ENCODE data around the gene CRIM1.

CRIM1 gene

GRCh38 chr2:36500072-36500471 lies 144.5 kb downstream of the CRIM1 start:
- no peaks in the 10 kb centered on the region for H3K4me1 ChIP-seq (ENCODE audit: control insufficient read depth in 1 of 2, insufficient read depth in 2 of 2, low read length in 2 of 2)
- H3K27me3 ChIP-seq (ENCODE audit: control insufficient read depth in 1 of 2, insufficient read depth in 2 of 2, low read length in 2 of 2) = no peaks in the 10 kb centered on the region
- H3K36me3 ChIP-seq (ENCODE audit: control insufficient read depth in 1 of 2, insufficient read depth in 2 of 2, low read length in 2 of 2) = peaks cover 4 to 16% of the 10 kb centered on the region in 2 donors
- H3K27ac ChIP-seq (ENCODE audit: low read depth, low read length) = no peak overlapping the region
- H3K9me3 ChIP-seq (ENCODE audit: control insufficient read depth in 1 of 2, low read length in 2 of 2) = no peaks in the 10 kb centered on the region
- H3K9ac ChIP-seq (ENCODE audit: low read depth in 1 of 2, low read length in 2 of 2) = no peak overlapping the region
- no peak overlapping the region for H3K4me3 ChIP-seq (ENCODE audit: low read depth in 1 of 2, low read length in 2 of 2)

- Histone ChIP-seq H3K9me3 (ENCODE audit: control insufficient read depth in 1 of 2, low read length in 2 of 2) (no peaks in the 10 kb centered on the region), H3K4me3 (ENCODE audit: low read depth in 1 of 2, low read length in 2 of 2) (no peak overlapping the region), H3K36me3 (ENCODE audit: control insufficient read depth in 1 of 2, insufficient read depth in 2 of 2, low read length in 2 of 2) (peaks cover 4 to 22% of the 10 kb centered on the region in 2 donors), H3K27ac (ENCODE audit: low read depth, low read length) (no peak overlapping the region), H3K9ac (ENCODE audit: low read depth in 1 of 2, low read length in 2 of 2) (no peak overlapping the region), H3K4me1 (ENCODE audit: control insufficient read depth in 1 of 2, insufficient read depth in 2 of 2, low read length in 2 of 2) (no peaks in the 10 kb centered on the region), H3K27me3 (ENCODE audit: control insufficient read depth in 1 of 2, insufficient read depth in 2 of 2, low read length in 2 of 2) (no peaks in the 10 kb centered on the region)
Measured at GRCh38 chr2:36502081-36502480, 146.5 kb downstream of the CRIM1 start.

GRCh38 chr2:36507408-36507812 lies 151.8 kb downstream of the CRIM1 start:
- Histone ChIP-seq H3K4me1 (ENCODE audit: control insufficient read depth in 1 of 2, insufficient read depth in 2 of 2, low read length in 2 of 2) (no peaks in the 10 kb centered on the region), H3K9ac (ENCODE audit: low read depth in 1 of 2, low read length in 2 of 2) (no peak overlapping the region), H3K27me3 (ENCODE audit: control insufficient read depth in 1 of 2, insufficient read depth in 2 of 2, low read length in 2 of 2) (no peaks in the 10 kb centered on the region), H3K4me3 (ENCODE audit: low read depth in 1 of 2, low read length in 2 of 2) (no peak overlapping the region), H3K27ac (ENCODE audit: low read depth, low read length) (no peak overlapping the region), H3K9me3 (ENCODE audit: control insufficient read depth in 1 of 2, low read length in 2 of 2) (no peaks in the 10 kb centered on the region), H3K36me3 (ENCODE audit: control insufficient read depth in 1 of 2, insufficient read depth in 2 of 2, low read length in 2 of 2) (peaks cover 4 to 16% of the 10 kb centered on the region in 2 donors)

- H3K27ac ChIP-seq (ENCODE audit: low read depth, low read length) = no peak overlapping the region
Measured at GRCh38 chr2:36509075-36509474, 153.5 kb downstream of the CRIM1 start.

GRCh38 chr2:36511858-36512603 lies 156.5 kb downstream of the CRIM1 start:
- no peak overlapping the region for H3K9ac ChIP-seq (ENCODE audit: low read depth in 1 of 2, low read length in 2 of 2)
- no peak overlapping the region for H3K27ac ChIP-seq (ENCODE audit: low read depth, low read length)
- H3K9me3 ChIP-seq (ENCODE audit: control insufficient read depth in 1 of 2, low read length in 2 of 2) = no peaks in the 10 kb centered on the region
- peaks cover 22 to 39% of the 10 kb centered on the region in 2 donors for H3K36me3 ChIP-seq (ENCODE audit: control insufficient read depth in 1 of 2, insufficient read depth in 2 of 2, low read length in 2 of 2)
- H3K27me3 ChIP-seq (ENCODE audit: control insufficient read depth in 1 of 2, insufficient read depth in 2 of 2, low read length in 2 of 2) = no peaks in the 10 kb centered on the region
- H3K4me3 ChIP-seq (ENCODE audit: low read depth in 1 of 2, low read length in 2 of 2) = no peak overlapping the region
- no peaks in the 10 kb centered on the region for H3K4me1 ChIP-seq (ENCODE audit: control insufficient read depth in 1 of 2, insufficient read depth in 2 of 2, low read length in 2 of 2)

More at GRCh38 chr2:36509075-36509474, 153.5 kb downstream of the CRIM1 start:
- Histone ChIP-seq H3K36me3 (ENCODE audit: control insufficient read depth in 1 of 2, insufficient read depth in 2 of 2, low read length in 2 of 2) (peaks cover 11 to 20% of the 10 kb centered on the region in 2 donors), H3K9ac (ENCODE audit: low read depth in 1 of 2, low read length in 2 of 2) (no peak overlapping the region), H3K4me3 (ENCODE audit: low read depth in 1 of 2, low read length in 2 of 2) (no peak overlapping the region), H3K4me1 (ENCODE audit: control insufficient read depth in 1 of 2, insufficient read depth in 2 of 2, low read length in 2 of 2) (no peaks in the 10 kb centered on the region), H3K9me3 (ENCODE audit: control insufficient read depth in 1 of 2, low read length in 2 of 2) (no peaks in the 10 kb centered on the region), H3K27me3 (ENCODE audit: control insufficient read depth in 1 of 2, insufficient read depth in 2 of 2, low read length in 2 of 2) (no peaks in the 10 kb centered on the region)

- H3K27ac ChIP-seq (ENCODE audit: low read depth, low read length) = no peak overlapping the region
- H3K4me1 ChIP-seq (ENCODE audit: control insufficient read depth in 1 of 2, insufficient read depth in 2 of 2, low read length in 2 of 2) = no peaks in the 10 kb centered on the region
Measured at GRCh38 chr2:36512705-36513104, 157.1 kb downstream of the CRIM1 start.

GRCh38 chr2:36513661-36514060 lies 158.1 kb downstream of the CRIM1 start:
- no peaks in the 10 kb centered on the region for H3K4me1 ChIP-seq (ENCODE audit: control insufficient read depth in 1 of 2, insufficient read depth in 2 of 2, low read length in 2 of 2)
- no peak overlapping the region for H3K27ac ChIP-seq (ENCODE audit: low read depth, low read length)
- no peak overlapping the region for H3K9ac ChIP-seq (ENCODE audit: low read depth in 1 of 2, low read length in 2 of 2)
- H3K4me3 ChIP-seq (ENCODE audit: low read depth in 1 of 2, low read length in 2 of 2) = no peak overlapping the region
- H3K9me3 ChIP-seq (ENCODE audit: control insufficient read depth in 1 of 2, low read length in 2 of 2) = no peaks in the 10 kb centered on the region
- peaks cover 28 to 46% of the 10 kb centered on the region in 2 donors for H3K36me3 ChIP-seq (ENCODE audit: control insufficient read depth in 1 of 2, insufficient read depth in 2 of 2, low read length in 2 of 2)
- H3K27me3 ChIP-seq (ENCODE audit: control insufficient read depth in 1 of 2, insufficient read depth in 2 of 2, low read length in 2 of 2) = no peaks in the 10 kb centered on the region

More at GRCh38 chr2:36512705-36513104, 157.1 kb downstream of the CRIM1 start:
- Histone ChIP-seq H3K4me3 (ENCODE audit: low read depth in 1 of 2, low read length in 2 of 2) (no peak overlapping the region), H3K27me3 (ENCODE audit: control insufficient read depth in 1 of 2, insufficient read depth in 2 of 2, low read length in 2 of 2) (no peaks in the 10 kb centered on the region), H3K9ac (ENCODE audit: low read depth in 1 of 2, low read length in 2 of 2) (no peak overlapping the region), H3K9me3 (ENCODE audit: control insufficient read depth in 1 of 2, low read length in 2 of 2) (no peaks in the 10 kb centered on the region), H3K36me3 (ENCODE audit: control insufficient read depth in 1 of 2, insufficient read depth in 2 of 2, low read length in 2 of 2) (peaks cover 28 to 46% of the 10 kb centered on the region in 2 donors)

- Histone ChIP-seq H3K36me3 (ENCODE audit: control insufficient read depth in 1 of 2, insufficient read depth in 2 of 2, low read length in 2 of 2) (peaks cover 32 to 49% of the 10 kb centered on the region in 2 donors), H3K27ac (ENCODE audit: low read depth, low read length) (no peak overlapping the region), H3K4me3 (ENCODE audit: low read depth in 1 of 2, low read length in 2 of 2) (no peak overlapping the region), H3K27me3 (ENCODE audit: control insufficient read depth in 1 of 2, insufficient read depth in 2 of 2, low read length in 2 of 2) (no peaks in the 10 kb centered on the region), H3K9me3 (ENCODE audit: control insufficient read depth in 1 of 2, low read length in 2 of 2) (no peaks in the 10 kb centered on the region), H3K4me1 (ENCODE audit: control insufficient read depth in 1 of 2, insufficient read depth in 2 of 2, low read length in 2 of 2) (peaks cover 2% of the 10 kb centered on the region in 2 donors), H3K9ac (ENCODE audit: low read depth in 1 of 2, low read length in 2 of 2) (no peak overlapping the region)
Measured at GRCh38 chr2:36515538-36515937, 160.0 kb downstream of the CRIM1 start.

GRCh38 chr2:36516136-36516870 lies 160.7 kb downstream of the CRIM1 start:
- no peaks in the 10 kb centered on the region for H3K9me3 ChIP-seq (ENCODE audit: control insufficient read depth in 1 of 2, low read length in 2 of 2)
- H3K4me3 ChIP-seq (ENCODE audit: low read depth in 1 of 2, low read length in 2 of 2) = no peak overlapping the region
- no peak overlapping the region for H3K27ac ChIP-seq (ENCODE audit: low read depth, low read length)
- H3K4me1 ChIP-seq (ENCODE audit: control insufficient read depth in 1 of 2, insufficient read depth in 2 of 2, low read length in 2 of 2) = peaks cover 5 to 6% of the 10 kb centered on the region in 2 donors
- no peak overlapping the region for H3K9ac ChIP-seq (ENCODE audit: low read depth in 1 of 2, low read length in 2 of 2)
- peaks cover 32 to 49% of the 10 kb centered on the region in 2 donors for H3K36me3 ChIP-seq (ENCODE audit: control insufficient read depth in 1 of 2, insufficient read depth in 2 of 2, low read length in 2 of 2)
- H3K27me3 ChIP-seq (ENCODE audit: control insufficient read depth in 1 of 2, insufficient read depth in 2 of 2, low read length in 2 of 2) = no peaks in the 10 kb centered on the region

- H3K4me3 ChIP-seq (ENCODE audit: low read depth in 1 of 2, low read length in 2 of 2) = no peak overlapping the region
- H3K36me3 ChIP-seq (ENCODE audit: control insufficient read depth in 1 of 2, insufficient read depth in 2 of 2, low read length in 2 of 2) = peaks cover 24 to 33% of the 10 kb centered on the region in 2 donors
- no peak overlapping the region for H3K27ac ChIP-seq (ENCODE audit: low read depth, low read length)
Measured at GRCh38 chr2:36520431-36520830, 164.9 kb downstream of the CRIM1 start.

More at GRCh38 chr2:36520431-36520830, 164.9 kb downstream of the CRIM1 start:
- Histone ChIP-seq H3K9ac (ENCODE audit: low read depth in 1 of 2, low read length in 2 of 2) (no peak overlapping the region), H3K9me3 (ENCODE audit: control insufficient read depth in 1 of 2, low read length in 2 of 2) (no peaks in the 10 kb centered on the region), H3K4me1 (ENCODE audit: control insufficient read depth in 1 of 2, insufficient read depth in 2 of 2, low read length in 2 of 2) (peaks cover 5 to 6% of the 10 kb centered on the region in 2 donors), H3K27me3 (ENCODE audit: control insufficient read depth in 1 of 2, insufficient read depth in 2 of 2, low read length in 2 of 2) (no peaks in the 10 kb centered on the region)

Data from duodenal mucosa (tissue), 2 donors.